Uterus (tissue), 4 donors: ENCODE measurements around the gene FLNB. TPM values are rescaled to one million over a fixed set of nuclear protein-coding genes. Genes with fewer than 3 reads are reported as not detected.

Source experiments
- DNase-seq, 2 donors: peaks; one replicate each; pipeline ENCODE4 v3.0.0-alpha.2; 2019 to 2020
- H3K27ac ChIP-seq, 2 donors: fragments of 200-600 bp; sonication (generic); 1 replicate in 1 of 2; 2 replicates in 1 of 2; pipeline ENCODE4 v1.5.1; 2016 to 2018
- H3K27me3 ChIP-seq, 2 donors: fragments of 200-600 bp; sonication (generic); one replicate each; pipeline ENCODE4 v1.5.1; 2018 to 2019; ENCODE audit warnings: control low read depth in 1 of 2
- H3K36me3 ChIP-seq, 2 donors: fragments of 200-600 bp; sonication (generic); one replicate each; pipeline ENCODE4 v1.5.1; 2019; ENCODE audit warnings: control low read depth in 1 of 2
- H3K4me1 ChIP-seq, 2 donors: fragments of 200-600 bp; sonication (generic); one replicate each; pipeline ENCODE4 v1.5.1; 2018 to 2019; ENCODE audit warnings: control low read depth in 1 of 2
- H3K4me3 ChIP-seq, 2 donors: fragments of 200-600 bp; sonication (generic); 1 replicate in 1 of 2; 2 replicates in 1 of 2; pipeline ENCODE4 v1.5.1; 2018 to 2019; ENCODE audit warnings: mild to moderate bottlenecking in 1 of 2
- H3K9me3 ChIP-seq, 2 donors: fragments of 200-600 bp; sonication (generic); one replicate each; pipeline ENCODE4 v1.5.1; 2019; ENCODE audit warnings: control low read depth in 1 of 2
- POLR2A ChIP-seq, 2 donors: fragments of 450-650 bp; IDR thresholded peaks; one replicate each; pipeline ENCODE4 v1.6.1; 2016; ENCODE audit warnings: antibody characterized with exemption in 2 of 2, mild to moderate bottlenecking in 1 of 2, moderate library complexity in 1 of 2
- intact Hi-C: fragments of 100-400 bp; cut with DNase I; formaldehyde crosslinking; loops from one replicate; pipeline ENCODE4 v1.15.1; 2023; ENCODE audit warnings: low total_unique reads
- total RNA-seq, 4 donors: library from RNA; depleted of rRNA in 3 of 4; stranded (reverse); fragments of >200 nt in 3 of 4; gene quantifications; one replicate each; pipeline versions ENCODE4 v1.1.0 to v1.2.4, GENCODE V29; 2014 to 2023
- TF ChIP-seq, protein P1 (sequence below), 4 experiments: fragments of 200-600 bp in 2 of 4; fragments of 450-650 bp in 2 of 4; sonication (generic) in 2 of 4; IDR thresholded peaks; one replicate each; pipeline ENCODE4 v1.5.1; 2016 to 2019; ENCODE audit warnings: antibody characterized with exemption in 4 of 4, mild to moderate bottlenecking in 2 of 4, moderate library complexity in 1 of 4
- donor health status: DM: yes; HTN: yes; CAD: no.

Gene FLNB
- total RNA-seq, 4 donors from 2014 or later = 52.4 to 283 (median 148) TPM

DNA sequence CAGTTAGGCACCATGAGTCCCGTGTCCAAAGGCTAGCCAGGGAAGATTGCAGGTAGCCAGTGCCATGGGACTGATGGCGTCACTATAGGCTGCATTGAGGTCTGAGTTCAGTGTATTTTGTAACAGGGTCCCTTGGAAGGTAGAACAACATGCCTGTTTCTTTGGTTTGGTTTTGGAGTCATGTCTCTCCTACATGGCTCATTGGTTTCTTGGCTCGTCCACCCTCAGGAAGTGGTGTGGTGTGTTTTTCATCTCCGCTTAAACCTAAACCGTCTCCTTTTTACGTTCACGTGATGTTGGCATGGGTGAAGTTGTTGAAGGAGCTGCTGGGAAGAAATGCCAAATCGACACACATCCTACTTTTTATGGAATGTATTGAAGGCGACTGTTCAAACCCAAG, 71.6 kb downstream of the FLNB start:
- Histone ChIP-seq H3K9me3 (no peaks in the 10 kb centered on the region), H3K27ac (peak overlapping the region in 1 of 2 donors; percentile 17), H3K36me3 (no peaks in the 10 kb centered on the region), H3K4me3 (no peak overlapping the region), H3K27me3 (no peaks in the 10 kb centered on the region), H3K4me1 (no peaks in the 10 kb centered on the region)
- TF ChIP-seq, protein P1, sequence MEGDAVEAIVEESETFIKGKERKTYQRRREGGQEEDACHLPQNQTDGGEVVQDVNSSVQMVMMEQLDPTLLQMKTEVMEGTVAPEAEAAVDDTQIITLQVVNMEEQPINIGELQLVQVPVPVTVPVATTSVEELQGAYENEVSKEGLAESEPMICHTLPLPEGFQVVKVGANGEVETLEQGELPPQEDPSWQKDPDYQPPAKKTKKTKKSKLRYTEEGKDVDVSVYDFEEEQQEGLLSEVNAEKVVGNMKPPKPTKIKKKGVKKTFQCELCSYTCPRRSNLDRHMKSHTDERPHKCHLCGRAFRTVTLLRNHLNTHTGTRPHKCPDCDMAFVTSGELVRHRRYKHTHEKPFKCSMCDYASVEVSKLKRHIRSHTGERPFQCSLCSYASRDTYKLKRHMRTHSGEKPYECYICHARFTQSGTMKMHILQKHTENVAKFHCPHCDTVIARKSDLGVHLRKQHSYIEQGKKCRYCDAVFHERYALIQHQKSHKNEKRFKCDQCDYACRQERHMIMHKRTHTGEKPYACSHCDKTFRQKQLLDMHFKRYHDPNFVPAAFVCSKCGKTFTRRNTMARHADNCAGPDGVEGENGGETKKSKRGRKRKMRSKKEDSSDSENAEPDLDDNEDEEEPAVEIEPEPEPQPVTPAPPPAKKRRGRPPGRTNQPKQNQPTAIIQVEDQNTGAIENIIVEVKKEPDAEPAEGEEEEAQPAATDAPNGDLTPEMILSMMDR (IDR thresholded peaks at IDR 0.05) = no peak
- TF ChIP-seq POLR2A (IDR thresholded peaks at IDR 0.05) = no peak
- DNase-seq = no peak
- intact Hi-C loops = no loop called here

DNA sequence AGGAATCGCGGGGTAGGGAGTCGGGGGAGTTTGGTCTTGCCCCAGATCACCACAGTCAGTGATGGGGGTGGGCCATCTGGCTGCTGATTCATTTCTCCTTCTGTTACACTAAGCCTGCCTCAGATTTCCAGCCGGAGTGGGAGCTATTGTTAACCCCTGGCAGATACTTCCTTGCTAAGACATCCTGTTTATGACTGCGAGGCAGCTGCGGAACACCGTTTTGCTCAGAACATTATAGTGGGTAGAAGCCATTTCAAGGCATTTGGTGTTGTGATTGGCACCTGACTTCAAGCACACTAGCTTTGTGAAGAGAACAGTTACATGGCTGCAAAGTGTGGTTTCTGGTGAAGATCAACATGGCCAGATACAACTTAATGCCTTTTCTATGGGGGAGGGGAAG, 73.8 kb downstream of the FLNB start:
- H3K27me3 ChIP-seq = no peaks in the 10 kb centered on the region
- no peaks in the 10 kb centered on the region for H3K4me1 ChIP-seq
- no peak for TF ChIP-seq POLR2A (IDR thresholded peaks at IDR 0.05)
- TF ChIP-seq, protein P1 (IDR thresholded peaks at IDR 0.05) = no peak
- H3K36me3 ChIP-seq = no peaks in the 10 kb centered on the region
- peak overlapping the region; percentile 42 to 52 for H3K27ac ChIP-seq
- H3K4me3 ChIP-seq = no peak overlapping the region
- intact Hi-C loops = no loop called here
- no peaks in the 10 kb centered on the region for H3K9me3 ChIP-seq
- DNase-seq = peak in 1 of 2 donors; percentile 51

DNA sequence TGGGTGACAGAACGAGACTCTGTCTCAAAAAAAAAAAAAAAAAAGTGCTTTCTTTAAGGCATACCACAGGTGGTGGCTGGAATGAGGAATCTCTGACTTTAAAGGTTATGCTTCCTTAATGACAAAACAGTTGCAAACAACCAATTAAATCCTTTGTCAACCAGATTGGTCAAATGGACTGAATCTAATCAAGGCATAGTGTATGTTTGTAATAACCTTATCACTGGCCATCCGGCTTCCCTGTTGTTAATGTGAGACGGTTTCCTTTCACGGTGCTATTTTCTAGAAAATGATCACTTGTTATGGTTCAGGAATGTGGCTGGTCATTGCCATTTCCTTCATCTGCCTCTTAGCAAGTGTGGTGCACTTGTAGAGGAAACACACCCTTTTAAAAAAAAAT, 75.9 kb downstream of the FLNB start:
- intact Hi-C loops = no loop called here
- DNase-seq = no peak
- H3K36me3 ChIP-seq = no peaks in the 10 kb centered on the region
- no peak overlapping the region for H3K4me3 ChIP-seq
- TF ChIP-seq, protein P1 (IDR thresholded peaks at IDR 0.05) = no peak
- TF ChIP-seq POLR2A (IDR thresholded peaks at IDR 0.05) = no peak
- H3K9me3 ChIP-seq = no peaks in the 10 kb centered on the region
- H3K27ac ChIP-seq = peak overlapping the region; percentile 31 to 35
- no peaks in the 10 kb centered on the region for H3K27me3 ChIP-seq
- no peaks in the 10 kb centered on the region for H3K4me1 ChIP-seq

DNA sequence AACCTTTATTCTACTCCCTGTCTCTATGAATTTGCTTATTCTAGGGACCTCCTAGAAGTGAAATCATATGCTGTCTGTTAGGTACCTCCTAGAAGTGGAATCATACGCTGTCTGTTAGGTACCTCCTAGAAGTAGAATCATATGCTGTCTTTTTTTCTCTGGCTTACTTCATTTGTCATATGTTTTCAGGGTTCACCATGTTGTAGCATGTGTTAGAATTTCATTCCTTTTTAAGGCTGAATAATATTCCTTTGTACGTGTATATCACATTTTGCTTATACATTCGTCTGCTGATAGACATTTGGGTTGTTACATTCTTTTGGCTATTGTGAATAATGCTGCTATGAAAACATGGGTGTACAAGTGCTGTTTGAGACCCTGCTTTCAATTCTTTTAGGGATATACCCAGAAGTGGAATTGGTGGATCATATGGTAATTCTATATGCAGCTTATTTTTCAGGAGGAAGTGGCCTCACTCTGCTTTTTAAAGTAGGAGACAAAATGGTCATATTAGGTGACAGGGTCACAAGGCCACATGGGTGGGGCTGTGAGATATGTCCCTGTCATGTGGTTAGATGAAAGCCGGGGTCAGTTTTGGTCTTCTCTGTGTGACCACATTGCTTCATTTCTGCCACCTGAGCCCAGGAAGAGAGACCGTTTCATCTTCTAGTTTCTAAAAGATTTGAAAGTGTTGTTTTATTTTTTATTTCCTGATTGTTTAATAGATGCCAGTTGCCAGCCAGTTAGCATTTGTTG, 76.7 kb downstream of the FLNB start:
- H3K27me3 ChIP-seq = no peaks in the 10 kb centered on the region
- H3K36me3 ChIP-seq = no peaks in the 10 kb centered on the region
- no peaks in the 10 kb centered on the region for H3K9me3 ChIP-seq
- H3K4me1 ChIP-seq = no peaks in the 10 kb centered on the region
- TF ChIP-seq, protein P1 (IDR thresholded peaks at IDR 0.05) = no peak
- no peak for TF ChIP-seq POLR2A (IDR thresholded peaks at IDR 0.05)
- peak overlapping the region; percentile 1 to 35 for H3K27ac ChIP-seq
- no peak for DNase-seq
- intact Hi-C loops = no loop called here
- H3K4me3 ChIP-seq = no peak overlapping the region

DNA sequence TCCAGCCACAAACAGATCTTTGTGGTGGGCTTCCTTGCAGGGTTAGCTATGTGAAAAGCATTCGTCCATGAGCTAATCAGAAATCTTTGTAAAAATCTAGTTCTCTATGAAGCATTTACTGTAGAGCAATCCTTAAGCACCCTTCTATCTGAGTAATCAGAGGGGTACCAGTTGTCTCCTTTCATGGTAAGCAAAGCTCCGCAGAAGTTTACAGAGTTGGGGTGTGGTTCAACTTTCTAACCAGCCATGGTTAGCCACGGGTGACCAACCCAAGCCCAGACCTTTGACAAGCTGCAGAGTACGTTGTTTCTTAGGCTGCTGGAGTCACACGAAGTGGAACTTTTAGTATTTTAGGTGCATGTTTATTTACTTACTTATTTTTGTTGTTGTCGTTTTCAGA, 77.4 kb downstream of the FLNB start:
- intact Hi-C loops = no loop called here
- no peaks in the 10 kb centered on the region for H3K9me3 ChIP-seq
- H3K27me3 ChIP-seq = no peaks in the 10 kb centered on the region
- no peak overlapping the region for H3K27ac ChIP-seq
- no peaks in the 10 kb centered on the region for H3K4me1 ChIP-seq
- no peak for TF ChIP-seq POLR2A (IDR thresholded peaks at IDR 0.05)
- TF ChIP-seq, protein P1 (IDR thresholded peaks at IDR 0.05) = no peak
- H3K4me3 ChIP-seq = no peak overlapping the region
- no peaks in the 10 kb centered on the region for H3K36me3 ChIP-seq
- no peak for DNase-seq
